ENCODE results near the gene SHANK3.

SHANK3 gene

GRCh38 chr22:50688448-50688847 is 15.8 kb downstream of the SHANK3 start:
- Histone ChIP-seq H3K36me3 (ENCODE audit: control insufficient read depth in 5 of 5, insufficient read depth in 5 of 5, low read length in 5 of 5) (peaks cover 0 to 23% (median 3%) of the 10 kb centered on the region in 5 donors), H3K27me3 (ENCODE audit: control insufficient read depth in 5 of 5, insufficient read depth in 4 of 5, low read length in 5 of 5) (peaks cover 0 to 6% (median 5%) of the 10 kb centered on the region in 5 donors), H3K9ac (ENCODE audit: low read length in 5 of 5) (no peak overlapping the region), H3K27ac (ENCODE audit: low read depth, low read length) (no peak overlapping the region), H3K4me1 (ENCODE audit: control insufficient read depth in 5 of 5, insufficient read depth in 5 of 5, low read length in 5 of 5) (peaks cover 0 to 51% (median 12%) of the 10 kb centered on the region in 5 donors), H3K4me3 (ENCODE audit: low read depth in 1 of 5, low read length in 5 of 5) (no peak overlapping the region), H3K9me3 (ENCODE audit: control insufficient read depth in 5 of 5, low read length in 5 of 5) (peaks cover 0 to 2% (median 0%) of the 10 kb centered on the region in 5 donors)

GRCh38 chr22:50691521-50691920 is 18.9 kb downstream of the SHANK3 start:
- Histone ChIP-seq H3K9me3 (ENCODE audit: control insufficient read depth in 5 of 5, low read length in 5 of 5) (peaks cover 0 to 2% (median 0%) of the 10 kb centered on the region in 5 donors), H3K36me3 (ENCODE audit: control insufficient read depth in 5 of 5, insufficient read depth in 5 of 5, low read length in 5 of 5) (peaks cover 0 to 34% (median 8%) of the 10 kb centered on the region in 5 donors), H3K4me3 (ENCODE audit: low read depth in 1 of 5, low read length in 5 of 5) (no peak overlapping the region), H3K27me3 (ENCODE audit: control insufficient read depth in 5 of 5, insufficient read depth in 4 of 5, low read length in 5 of 5) (peaks cover 0 to 6% (median 0%) of the 10 kb centered on the region in 5 donors), H3K27ac (ENCODE audit: low read depth, low read length) (no peak overlapping the region), H3K4me1 (ENCODE audit: control insufficient read depth in 5 of 5, insufficient read depth in 5 of 5, low read length in 5 of 5) (peaks cover 0 to 68% (median 6%) of the 10 kb centered on the region in 5 donors), H3K9ac (ENCODE audit: low read length in 5 of 5) (no peak overlapping the region)

GRCh38 chr22:50693462-50693861 is 20.8 kb downstream of the SHANK3 start:
- peaks cover 3 to 67% (median 17%) of the 10 kb centered on the region in 5 donors for H3K4me1 ChIP-seq (ENCODE audit: control insufficient read depth in 5 of 5, insufficient read depth in 5 of 5, low read length in 5 of 5)
- peaks cover 0 to 2% (median 0%) of the 10 kb centered on the region in 5 donors for H3K9me3 ChIP-seq (ENCODE audit: control insufficient read depth in 5 of 5, low read length in 5 of 5)
- no peak overlapping the region for H3K4me3 ChIP-seq (ENCODE audit: low read depth in 1 of 5, low read length in 5 of 5)
- no peak overlapping the region for H3K9ac ChIP-seq (ENCODE audit: low read length in 5 of 5)
- no peaks in the 10 kb centered on the region for H3K27me3 ChIP-seq (ENCODE audit: control insufficient read depth in 5 of 5, insufficient read depth in 4 of 5, low read length in 5 of 5)
- peaks cover 0 to 27% (median 8%) of the 10 kb centered on the region in 5 donors for H3K36me3 ChIP-seq (ENCODE audit: control insufficient read depth in 5 of 5, insufficient read depth in 5 of 5, low read length in 5 of 5)
- no peak overlapping the region for H3K27ac ChIP-seq (ENCODE audit: low read depth, low read length)

- Histone ChIP-seq H3K27ac (ENCODE audit: low read depth, low read length) (no peak overlapping the region), H3K9ac (ENCODE audit: low read length in 5 of 5) (no peak overlapping the region)
Measured at GRCh38 chr22:50694099-50694605, 21.5 kb downstream of the SHANK3 start.

GRCh38 chr22:50694766-50695420 is 22.3 kb downstream of the SHANK3 start:
- Histone ChIP-seq H3K9ac (ENCODE audit: low read length in 5 of 5) (peak overlapping the region in 1 of 5 donors; percentile 8), H3K27me3 (ENCODE audit: control insufficient read depth in 5 of 5, insufficient read depth in 4 of 5, low read length in 5 of 5) (no peaks in the 10 kb centered on the region), H3K27ac (ENCODE audit: low read depth, low read length) (no peak overlapping the region), H3K4me3 (ENCODE audit: low read depth in 1 of 5, low read length in 5 of 5) (no peak overlapping the region), H3K4me1 (ENCODE audit: control insufficient read depth in 5 of 5, insufficient read depth in 5 of 5, low read length in 5 of 5) (peaks cover 3 to 77% (median 26%) of the 10 kb centered on the region in 5 donors), H3K9me3 (ENCODE audit: control insufficient read depth in 5 of 5, low read length in 5 of 5) (peaks cover 0 to 2% (median 0%) of the 10 kb centered on the region in 5 donors), H3K36me3 (ENCODE audit: control insufficient read depth in 5 of 5, insufficient read depth in 5 of 5, low read length in 5 of 5) (peaks cover 0 to 33% (median 19%) of the 10 kb centered on the region in 5 donors)

More at GRCh38 chr22:50694099-50694605, 21.5 kb downstream of the SHANK3 start:
- H3K36me3 ChIP-seq (ENCODE audit: control insufficient read depth in 5 of 5, insufficient read depth in 5 of 5, low read length in 5 of 5), result peaks cover 0 to 31% (median 13%) of the 10 kb centered on the region in 5 donors
- H3K4me3 ChIP-seq (ENCODE audit: low read depth in 1 of 5, low read length in 5 of 5), result no peak overlapping the region
- H3K4me1 ChIP-seq (ENCODE audit: control insufficient read depth in 5 of 5, insufficient read depth in 5 of 5, low read length in 5 of 5), result peaks cover 3 to 72% (median 24%) of the 10 kb centered on the region in 5 donors
- H3K27me3 ChIP-seq (ENCODE audit: control insufficient read depth in 5 of 5, insufficient read depth in 4 of 5, low read length in 5 of 5), result no peaks in the 10 kb centered on the region
- peaks cover 0 to 2% (median 0%) of the 10 kb centered on the region in 5 donors for H3K9me3 ChIP-seq (ENCODE audit: control insufficient read depth in 5 of 5, low read length in 5 of 5)

GRCh38 chr22:50695421-50696250 is 23.0 kb downstream of the SHANK3 start:
- peaks cover 0 to 2% (median 0%) of the 10 kb centered on the region in 5 donors for H3K9me3 ChIP-seq (ENCODE audit: control insufficient read depth in 5 of 5, low read length in 5 of 5)
- peaks cover 3 to 83% (median 26%) of the 10 kb centered on the region in 5 donors for H3K4me1 ChIP-seq (ENCODE audit: control insufficient read depth in 5 of 5, insufficient read depth in 5 of 5, low read length in 5 of 5)
- peak overlapping the region in 1 of 5 donors; percentile 8 for H3K9ac ChIP-seq (ENCODE audit: low read length in 5 of 5)
- no peak overlapping the region for H3K4me3 ChIP-seq (ENCODE audit: low read depth in 1 of 5, low read length in 5 of 5)
- H3K27ac ChIP-seq (ENCODE audit: low read depth, low read length), result no peak overlapping the region
- H3K27me3 ChIP-seq (ENCODE audit: control insufficient read depth in 5 of 5, insufficient read depth in 4 of 5, low read length in 5 of 5), result no peaks in the 10 kb centered on the region
- peaks cover 0 to 40% (median 23%) of the 10 kb centered on the region in 5 donors for H3K36me3 ChIP-seq (ENCODE audit: control insufficient read depth in 5 of 5, insufficient read depth in 5 of 5, low read length in 5 of 5)

- peak overlapping the region in 3 of 5 donors; percentile 27 to 69 (median 66) for H3K4me3 ChIP-seq (ENCODE audit: low read depth in 1 of 5, low read length in 5 of 5)
Measured at GRCh38 chr22:50696251-50696798, 23.7 kb downstream of the SHANK3 start.

GRCh38 chr22:50696799-50697561 is 24.4 kb downstream of the SHANK3 start:
- H3K9ac ChIP-seq (ENCODE audit: low read length in 5 of 5), result peak overlapping the region in 3 of 5 donors; percentile 21 to 57 (median 32)
- peaks cover 3 to 82% (median 26%) of the 10 kb centered on the region in 5 donors for H3K4me1 ChIP-seq (ENCODE audit: control insufficient read depth in 5 of 5, insufficient read depth in 5 of 5, low read length in 5 of 5)
- peaks cover 0 to 51% (median 30%) of the 10 kb centered on the region in 5 donors for H3K36me3 ChIP-seq (ENCODE audit: control insufficient read depth in 5 of 5, insufficient read depth in 5 of 5, low read length in 5 of 5)
- peak overlapping the region; percentile 46 to 73 (median 66) for H3K4me3 ChIP-seq (ENCODE audit: low read depth in 1 of 5, low read length in 5 of 5)
- H3K27ac ChIP-seq (ENCODE audit: low read depth, low read length), result no peak overlapping the region
- H3K9me3 ChIP-seq (ENCODE audit: control insufficient read depth in 5 of 5, low read length in 5 of 5), result no peaks in the 10 kb centered on the region
- H3K27me3 ChIP-seq (ENCODE audit: control insufficient read depth in 5 of 5, insufficient read depth in 4 of 5, low read length in 5 of 5), result no peaks in the 10 kb centered on the region

More at GRCh38 chr22:50696251-50696798, 23.7 kb downstream of the SHANK3 start:
- H3K36me3 ChIP-seq (ENCODE audit: control insufficient read depth in 5 of 5, insufficient read depth in 5 of 5, low read length in 5 of 5), result peaks cover 0 to 44% (median 25%) of the 10 kb centered on the region in 5 donors
- no peak overlapping the region for H3K9ac ChIP-seq (ENCODE audit: low read length in 5 of 5)
- H3K27ac ChIP-seq (ENCODE audit: low read depth, low read length), result no peak overlapping the region
- no peaks in the 10 kb centered on the region for H3K27me3 ChIP-seq (ENCODE audit: control insufficient read depth in 5 of 5, insufficient read depth in 4 of 5, low read length in 5 of 5)
- H3K9me3 ChIP-seq (ENCODE audit: control insufficient read depth in 5 of 5, low read length in 5 of 5), result peaks cover 0 to 2% (median 0%) of the 10 kb centered on the region in 5 donors
- H3K4me1 ChIP-seq (ENCODE audit: control insufficient read depth in 5 of 5, insufficient read depth in 5 of 5, low read length in 5 of 5), result peaks cover 3 to 84% (median 26%) of the 10 kb centered on the region in 5 donors

Measured in subcutaneous abdominal adipose tissue (tissue), 5 donors.